Mesodermal cell (in vitro differentiated cells): ENCODE data around the gene MYRFL.

ENCODE experiments used
- H3K27ac ChIP-seq: 2 replicates; pipeline ENCODE4 v1.7.0; 2013; ENCODE audit warnings: mild to moderate bottlenecking, low read depth, low read length, moderate library complexity; ENCODE audit not compliant: severe bottlenecking
- H3K36me3 ChIP-seq: 2 replicates; pipeline ENCODE4 v1.7.1; 2013; ENCODE audit warnings: mild to moderate bottlenecking, low read length, moderate library complexity; ENCODE audit not compliant: control insufficient read depth, insufficient read depth
- H3K4me1 ChIP-seq: one replicate; pipeline ENCODE4 v1.7.1; 2013; ENCODE audit warnings: mild to moderate bottlenecking, low read length; ENCODE audit not compliant: insufficient read depth, control insufficient read depth, poor library complexity, severe bottlenecking
- H3K4me3 ChIP-seq: 2 replicates; pipeline ENCODE4 v1.7.0; 2013; ENCODE audit warnings: low read length, control low read depth, mild to moderate bottlenecking; ENCODE audit not compliant: insufficient read depth, poor library complexity, severe bottlenecking; ENCODE audit errors: extremely low read depth
- H3K9me3 ChIP-seq: 2 replicates; pipeline ENCODE4 v1.7.1; 2013; ENCODE audit warnings: mild to moderate bottlenecking, low read length, moderate library complexity; ENCODE audit not compliant: control insufficient read depth
- WGBS, 2 experiments: methylation state at CpG; one replicate each; pipeline ENCODE4 v1.1.5; 2013; ENCODE audit warnings: missing lambda C conversion rate in 2 of 2; ENCODE audit not compliant: insufficient coverage in 2 of 2; 5-methylcytosine and 5-hydroxymethylcytosine counted together

The MYRFL gene

GRCh38 chr12:69822201-69822860 lies 2.7 kb upstream of the MYRFL start:
- 83 to 100% methylated on average over 2 of the region's 3 CpGs for WGBS, 2 experiments
- Histone ChIP-seq H3K4me1 (no peaks in the 10 kb centered on the region), H3K4me3 (no peak overlapping the region), H3K36me3 (no peaks in the 10 kb centered on the region), H3K27ac (no peak overlapping the region), H3K9me3 (no peaks in the 10 kb centered on the region)

- H3K36me3 ChIP-seq = no peaks in the 10 kb centered on the region
- H3K4me3 ChIP-seq = no peak overlapping the region
- H3K9me3 ChIP-seq = no peaks in the 10 kb centered on the region
- H3K27ac ChIP-seq = no peak overlapping the region
- H3K4me1 ChIP-seq = no peaks in the 10 kb centered on the region
These were observed 999 bp upstream of the MYRFL start for GRCh38 chr12:69824028-69824427.

GRCh38 chr12:69828897-69829296 lies 3.9 kb downstream of the MYRFL start:
- Histone ChIP-seq H3K4me3 (no peak overlapping the region), H3K4me1 (no peaks in the 10 kb centered on the region), H3K36me3 (no peaks in the 10 kb centered on the region), H3K27ac (no peak overlapping the region), H3K9me3 (no peaks in the 10 kb centered on the region)
- 100% methylated on average over 1 of the region's 5 CpGs; no CpG with 5 or more reads in 1 of the 2 experiments for WGBS, 2 experiments

- Histone ChIP-seq H3K4me1 (no peaks in the 10 kb centered on the region), H3K36me3 (no peaks in the 10 kb centered on the region), H3K9me3 (no peaks in the 10 kb centered on the region), H3K27ac (no peak overlapping the region), H3K4me3 (no peak overlapping the region)
- no CpG with 5 or more reads among the region's 2 CpGs for WGBS, 2 experiments
These were observed 8.7 kb downstream of the MYRFL start for GRCh38 chr12:69833696-69834095.

GRCh38 chr12:69834147-69834546 lies 9.1 kb downstream of the MYRFL start:
- Histone ChIP-seq H3K36me3 (no peaks in the 10 kb centered on the region), H3K9me3 (no peaks in the 10 kb centered on the region), H3K4me1 (no peaks in the 10 kb centered on the region), H3K27ac (no peak overlapping the region), H3K4me3 (no peak overlapping the region)
- WGBS, 2 experiments = 67% methylated on average over 1 of the region's 2 CpGs; no CpG with 5 or more reads in 1 of the 2 experiments

- no peak overlapping the region for H3K27ac ChIP-seq
- H3K36me3 ChIP-seq = no peaks in the 10 kb centered on the region
- H3K9me3 ChIP-seq = no peaks in the 10 kb centered on the region
- H3K4me3 ChIP-seq = no peak overlapping the region
- H3K4me1 ChIP-seq = no peaks in the 10 kb centered on the region
These were observed 9.5 kb downstream of the MYRFL start for GRCh38 chr12:69834576-69834975.

- 76% methylated on average over 2 of the region's 3 CpGs; no CpG with 5 or more reads in 1 of the 2 experiments for WGBS, 2 experiments
- Histone ChIP-seq H3K36me3 (no peaks in the 10 kb centered on the region), H3K27ac (no peak overlapping the region)
These were observed 10.1 kb downstream of the MYRFL start for GRCh38 chr12:69835081-69835480.

GRCh38 chr12:69836015-69836414 lies 11.0 kb downstream of the MYRFL start:
- WGBS, 2 experiments = 90 to 92% methylated on average over 7 to 11 of the region's 13 CpGs
- H3K9me3 ChIP-seq = no peaks in the 10 kb centered on the region
- no peak overlapping the region for H3K4me3 ChIP-seq
- H3K27ac ChIP-seq = no peak overlapping the region
- H3K4me1 ChIP-seq = no peaks in the 10 kb centered on the region
- no peaks in the 10 kb centered on the region for H3K36me3 ChIP-seq

More at GRCh38 chr12:69835081-69835480, 10.1 kb downstream of the MYRFL start:
- H3K9me3 ChIP-seq = no peaks in the 10 kb centered on the region
- no peak overlapping the region for H3K4me3 ChIP-seq
- H3K4me1 ChIP-seq = no peaks in the 10 kb centered on the region

GRCh38 chr12:69837191-69837590 lies 12.2 kb downstream of the MYRFL start:
- 80 to 92% methylated on average over 2 of the region's 4 CpGs for WGBS, 2 experiments
- no peaks in the 10 kb centered on the region for H3K9me3 ChIP-seq
- H3K4me3 ChIP-seq = no peak overlapping the region
- no peaks in the 10 kb centered on the region for H3K4me1 ChIP-seq
- no peak overlapping the region for H3K27ac ChIP-seq
- no peaks in the 10 kb centered on the region for H3K36me3 ChIP-seq

GRCh38 chr12:69837657-69838415 lies 12.8 kb downstream of the MYRFL start:
- no peak overlapping the region for H3K4me3 ChIP-seq
- WGBS, 2 experiments = 91% methylated on average over 4 of the region's 4 CpGs
- no peaks in the 10 kb centered on the region for H3K36me3 ChIP-seq
- H3K9me3 ChIP-seq = no peaks in the 10 kb centered on the region
- no peaks in the 10 kb centered on the region for H3K4me1 ChIP-seq
- no peak overlapping the region for H3K27ac ChIP-seq

GRCh38 chr12:69840727-69841126 lies 15.7 kb downstream of the MYRFL start:
- WGBS, 2 experiments = 86% methylated on average over 2 of the region's 3 CpGs; no CpG with 5 or more reads in 1 of the 2 experiments
- H3K9me3 ChIP-seq = no peaks in the 10 kb centered on the region
- H3K27ac ChIP-seq = no peak overlapping the region
- no peaks in the 10 kb centered on the region for H3K36me3 ChIP-seq
- H3K4me3 ChIP-seq = no peak overlapping the region
- no peaks in the 10 kb centered on the region for H3K4me1 ChIP-seq
